ENCODE measurements around the gene SEPHS2.

SEPHS2 gene

DNA sequence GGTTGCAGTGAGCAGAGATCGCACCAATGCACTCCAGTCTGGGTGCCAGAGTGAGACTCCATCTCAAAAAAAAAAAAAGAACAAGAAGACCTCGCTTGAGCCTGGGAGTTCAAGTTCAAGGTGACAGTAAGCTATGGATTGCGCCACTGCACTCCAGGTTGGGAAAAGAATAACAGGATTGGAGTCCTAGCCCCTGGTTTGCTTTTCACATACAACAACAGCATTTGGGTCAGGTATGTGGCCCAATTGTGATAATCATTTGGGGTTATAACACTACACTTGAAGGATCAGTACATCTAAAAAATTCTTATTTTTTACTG lies 3.4 kb upstream of the SEPHS2 start:
- H3K27ac ChIP-seq, result no peak overlapping the region
- TF ChIP-seq ZFX (IDR thresholded peaks at IDR 0.05), result no peak
- TF ChIP-seq, protein P1, sequence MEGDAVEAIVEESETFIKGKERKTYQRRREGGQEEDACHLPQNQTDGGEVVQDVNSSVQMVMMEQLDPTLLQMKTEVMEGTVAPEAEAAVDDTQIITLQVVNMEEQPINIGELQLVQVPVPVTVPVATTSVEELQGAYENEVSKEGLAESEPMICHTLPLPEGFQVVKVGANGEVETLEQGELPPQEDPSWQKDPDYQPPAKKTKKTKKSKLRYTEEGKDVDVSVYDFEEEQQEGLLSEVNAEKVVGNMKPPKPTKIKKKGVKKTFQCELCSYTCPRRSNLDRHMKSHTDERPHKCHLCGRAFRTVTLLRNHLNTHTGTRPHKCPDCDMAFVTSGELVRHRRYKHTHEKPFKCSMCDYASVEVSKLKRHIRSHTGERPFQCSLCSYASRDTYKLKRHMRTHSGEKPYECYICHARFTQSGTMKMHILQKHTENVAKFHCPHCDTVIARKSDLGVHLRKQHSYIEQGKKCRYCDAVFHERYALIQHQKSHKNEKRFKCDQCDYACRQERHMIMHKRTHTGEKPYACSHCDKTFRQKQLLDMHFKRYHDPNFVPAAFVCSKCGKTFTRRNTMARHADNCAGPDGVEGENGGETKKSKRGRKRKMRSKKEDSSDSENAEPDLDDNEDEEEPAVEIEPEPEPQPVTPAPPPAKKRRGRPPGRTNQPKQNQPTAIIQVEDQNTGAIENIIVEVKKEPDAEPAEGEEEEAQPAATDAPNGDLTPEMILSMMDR (conservative IDR thresholded peaks at IDR 0.05), result no peak

DNA sequence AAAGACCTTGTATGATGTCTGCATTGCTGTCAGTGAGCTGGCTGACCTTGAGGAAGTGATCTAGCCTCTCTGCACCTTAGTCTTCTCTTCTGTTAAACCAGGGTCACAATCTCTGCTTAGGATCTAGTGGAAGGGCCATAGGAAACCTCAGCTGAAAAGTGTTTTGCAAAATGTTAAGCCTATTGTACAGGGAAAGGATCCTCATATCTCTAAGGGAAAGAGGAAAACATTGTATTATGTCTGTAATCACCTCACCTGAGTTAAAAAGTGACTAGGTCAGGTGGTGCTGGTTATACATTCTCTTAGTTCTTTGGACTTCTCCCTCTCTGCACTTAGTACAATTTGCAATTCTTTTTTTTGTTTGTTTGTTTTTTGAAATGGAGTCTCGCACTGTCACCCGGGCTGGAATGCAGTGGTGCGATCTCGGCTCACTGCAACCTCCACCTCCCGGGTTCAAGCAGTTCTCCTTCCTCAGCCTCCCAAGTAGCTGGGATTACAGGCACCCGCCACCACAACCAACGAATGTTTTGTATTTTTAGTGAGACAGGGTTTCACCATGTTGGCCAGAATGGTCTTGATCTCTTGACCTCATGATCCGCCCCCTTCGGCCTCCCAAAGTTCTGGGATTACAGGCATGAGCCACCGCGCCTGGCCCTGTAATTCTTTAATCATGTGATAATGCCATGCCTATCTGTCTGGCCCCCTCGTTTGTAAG lies 2.0 kb upstream of the SEPHS2 start:
- TF ChIP-seq, protein P1 (conservative IDR thresholded peaks at IDR 0.05), result no peak
- TF ChIP-seq ZFX (IDR thresholded peaks at IDR 0.05), result no peak
- no peak overlapping the region for H3K27ac ChIP-seq

DNA sequence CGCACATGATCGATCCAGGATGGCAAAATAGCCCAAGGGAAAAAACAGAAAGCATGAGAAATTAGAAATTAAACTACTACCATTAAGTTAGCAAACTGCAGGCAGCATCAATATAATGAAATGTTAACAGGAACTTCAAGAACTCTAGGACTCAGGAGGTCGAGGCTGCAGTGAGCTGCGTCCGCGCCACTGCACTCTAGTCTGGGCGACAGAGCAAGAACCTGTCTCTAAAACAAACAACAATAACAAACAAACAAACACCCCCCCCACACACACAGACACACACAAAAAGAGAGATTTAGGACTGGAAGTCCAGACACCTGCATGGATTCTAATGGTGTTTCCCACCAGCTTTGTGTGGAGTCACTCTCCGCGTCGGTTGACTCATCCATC lies 525 bp upstream of the SEPHS2 start:
- H3K27ac ChIP-seq, result peak overlapping the region; percentile 96
- TF ChIP-seq, protein P1 (conservative IDR thresholded peaks at IDR 0.05), result no peak

DNA sequence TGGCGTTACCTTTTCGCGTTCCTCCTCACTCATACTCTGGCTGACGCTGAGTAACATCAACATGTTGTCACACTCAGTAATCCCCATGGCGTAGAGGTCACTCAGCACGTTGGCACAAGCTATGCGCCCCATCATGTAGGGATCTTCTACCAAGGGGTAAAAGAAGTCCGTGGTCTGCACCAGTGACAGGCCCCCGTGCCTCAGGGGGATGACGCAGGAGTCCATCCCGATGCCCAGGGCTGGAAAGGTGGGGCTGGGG lies 596 bp downstream of the SEPHS2 start:
- no peak for TF ChIP-seq ZFX (IDR thresholded peaks at IDR 0.05)
- TF ChIP-seq, protein P1 (conservative IDR thresholded peaks at IDR 0.05), result no peak
- H3K27ac ChIP-seq, result peak overlapping the region; percentile 96

DNA sequence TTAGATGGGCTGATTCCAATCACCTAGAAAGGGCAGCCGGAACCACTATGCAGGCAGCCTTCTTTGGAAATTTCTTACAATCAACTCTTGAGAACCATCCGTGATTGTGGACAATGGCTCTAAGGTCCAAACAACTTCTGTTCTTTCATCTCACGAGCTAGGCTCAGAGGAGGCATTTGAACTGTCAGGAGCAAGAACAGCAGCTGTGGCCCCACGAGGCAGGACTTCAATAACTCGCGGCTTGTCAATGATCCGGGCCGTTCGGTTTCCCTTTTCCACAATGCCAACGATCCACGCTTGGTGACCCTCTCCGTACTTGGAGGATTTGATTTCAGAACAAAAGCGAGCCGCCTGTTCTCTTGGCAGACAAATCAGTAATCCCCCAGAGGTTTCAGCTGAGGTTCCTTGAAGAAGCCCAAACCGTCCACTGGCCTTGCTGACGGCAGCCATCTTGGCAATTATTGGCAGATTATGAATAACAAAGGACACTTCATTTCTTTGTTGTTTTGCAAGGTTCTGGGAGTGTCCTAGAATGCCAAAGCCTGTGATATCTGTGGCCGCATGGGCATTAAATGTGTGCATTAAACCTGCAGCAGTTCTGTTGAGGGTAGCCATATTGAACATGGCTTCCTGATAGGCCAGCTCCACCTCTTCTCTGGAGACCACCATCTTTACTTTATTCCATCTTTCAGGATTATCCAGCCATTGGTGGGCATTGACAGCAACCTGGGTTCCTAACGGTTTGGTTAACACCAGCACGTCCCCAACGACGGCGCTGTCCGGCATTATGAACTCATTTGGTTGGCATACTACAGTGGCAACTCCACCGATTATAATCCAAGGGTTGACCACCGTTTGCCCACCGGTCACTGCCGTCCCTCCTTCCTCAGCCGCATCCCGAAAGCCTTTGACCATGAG lies 1.2 kb downstream of the SEPHS2 start:
- TF ChIP-seq ZFX (IDR thresholded peaks at IDR 0.05), result no peak
- TF ChIP-seq, protein P1 (conservative IDR thresholded peaks at IDR 0.05), result no peak
- H3K27ac ChIP-seq, result peak overlapping the region; percentile 96

DNA sequence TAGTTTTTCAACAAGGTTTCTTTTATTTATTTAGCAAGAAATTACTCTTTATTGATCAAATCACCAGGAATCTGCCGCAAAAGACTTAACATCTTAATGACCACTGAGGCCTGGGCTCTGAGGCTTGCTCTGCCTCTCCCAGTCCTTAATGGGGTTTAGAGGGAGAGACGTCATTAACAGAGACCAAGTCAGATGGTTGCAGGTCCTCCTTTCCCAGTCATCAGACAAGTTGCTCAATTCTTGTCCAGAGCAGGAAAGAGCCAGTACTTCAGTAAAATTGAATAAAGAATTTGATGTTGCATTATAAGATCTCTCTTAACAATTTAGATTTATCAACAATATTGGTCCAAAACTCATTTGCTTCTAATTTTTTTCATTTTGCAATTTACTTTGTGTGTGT lies 2.0 kb downstream of the SEPHS2 start:
- TF ChIP-seq, protein P1 (conservative IDR thresholded peaks at IDR 0.05), result no peak
- TF ChIP-seq ZFX (IDR thresholded peaks at IDR 0.05), result no peak
- H3K27ac ChIP-seq, result no peak overlapping the region

DNA sequence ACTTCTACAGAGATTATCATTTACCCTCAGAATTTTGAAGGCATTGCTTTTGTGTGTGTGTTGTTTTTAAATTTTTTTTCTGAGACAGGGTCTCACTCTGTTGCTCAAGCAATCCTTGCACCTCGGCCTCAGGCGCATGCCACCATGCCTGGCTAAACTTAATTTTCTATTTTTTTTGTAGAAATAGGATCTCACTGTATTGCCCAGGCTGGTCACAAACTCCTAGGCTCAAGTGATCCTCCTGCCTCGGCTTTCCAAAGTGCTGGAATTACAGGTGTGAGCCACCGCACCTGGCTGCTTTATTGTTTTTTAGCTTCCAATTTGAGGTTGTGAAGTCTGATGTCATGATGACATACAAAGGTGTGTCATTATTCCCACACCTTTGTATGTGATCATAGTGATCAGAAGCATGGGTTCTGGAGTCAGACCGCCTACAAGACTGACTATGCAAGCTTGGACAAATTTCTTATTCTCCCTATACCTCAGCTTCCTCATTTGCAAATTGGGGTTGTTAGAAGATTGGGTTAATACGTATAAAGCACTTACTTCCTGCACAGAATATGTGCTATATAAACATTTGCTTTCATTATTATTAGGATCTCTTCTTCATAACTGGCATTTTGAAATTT lies 5.8 kb downstream of the SEPHS2 start:
- no peak for TF ChIP-seq ZFX (IDR thresholded peaks at IDR 0.05)
- TF ChIP-seq, protein P1 (conservative IDR thresholded peaks at IDR 0.05), result no peak
- no peak overlapping the region for H3K27ac ChIP-seq

All from C4-2B (cell line).